RWPE1 (cell line): ENCODE measurements around the gene GOSR1.
"Not testable (repeated sequence)": the region's sequence is repeated elsewhere in the genome, so short reads cannot be mapped to it uniquely, and the experiment has no call there.

Source experiments
- CTCF ChIA-PET: fragments of 350-600 bp; sonication (Branson Sonifier 250); formaldehyde crosslinking; extraction: SDS; loops from one replicate; lab custom pipeline; 2021; lab: Yijun Ruan, JAX
- POLR2A ChIA-PET: fragments of 400-600 bp; formaldehyde crosslinking; extraction: SDS; loops from one replicate; lab custom pipeline; 2020; ENCODE audit warnings: antibody characterized with exemption; ENCODE audit not compliant: low non-redundant PET; lab: Yijun Ruan, JAX
- DNase-seq: peaks from one replicate; pipeline ENCODE4 v3.0.0; 2012; ENCODE audit warnings: low spot score
- H3K27ac ChIP-seq: fragments of 450-650 bp; 2 replicates; pipeline ENCODE4 v1.5.1; 2017
- CTCF ChIP-seq: fragments of 450-650 bp; conservative IDR thresholded peaks from 2 replicates; pipeline ENCODE4 v1.5.1; 2017; ENCODE audit warnings: low read depth, mild to moderate bottlenecking

GOSR1 gene

GRCh38 chr17:30521766-30522165 is 44.6 kb downstream of the GOSR1 start:
- POLR2A ChIA-PET = no interaction called here
- no peak for TF ChIP-seq CTCF
- no peak for DNase-seq
- CTCF ChIA-PET = no interaction called here
- no peak overlapping the region for H3K27ac ChIP-seq

DNA sequence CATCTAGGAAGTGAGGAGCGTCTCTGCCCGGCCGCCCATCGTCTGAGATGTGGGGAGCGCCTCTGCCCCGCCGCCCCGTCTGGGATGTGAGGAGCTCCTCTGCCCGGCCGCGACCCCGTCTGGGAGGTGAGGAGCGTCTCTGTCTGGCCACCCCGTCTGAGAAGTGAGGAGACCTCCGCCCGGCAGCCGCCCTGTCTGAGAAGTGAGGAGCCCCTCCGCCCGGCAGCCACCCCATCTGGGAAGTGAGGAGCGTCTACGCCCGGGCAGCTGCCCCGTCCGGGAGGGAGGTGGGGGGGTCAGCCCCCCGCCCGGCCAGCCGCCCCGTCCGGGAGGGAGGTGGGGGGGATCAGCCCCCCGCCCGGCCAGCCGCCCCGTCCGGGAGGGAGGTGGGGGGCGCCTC is 46.0 kb downstream of the GOSR1 start:
- CTCF ChIA-PET = interaction anchor here (0.8 kb wide), 1 partner anchor 11 kb away, joined by 6 read pairs; no protein-coding TSS in a partner anchor

DNA sequence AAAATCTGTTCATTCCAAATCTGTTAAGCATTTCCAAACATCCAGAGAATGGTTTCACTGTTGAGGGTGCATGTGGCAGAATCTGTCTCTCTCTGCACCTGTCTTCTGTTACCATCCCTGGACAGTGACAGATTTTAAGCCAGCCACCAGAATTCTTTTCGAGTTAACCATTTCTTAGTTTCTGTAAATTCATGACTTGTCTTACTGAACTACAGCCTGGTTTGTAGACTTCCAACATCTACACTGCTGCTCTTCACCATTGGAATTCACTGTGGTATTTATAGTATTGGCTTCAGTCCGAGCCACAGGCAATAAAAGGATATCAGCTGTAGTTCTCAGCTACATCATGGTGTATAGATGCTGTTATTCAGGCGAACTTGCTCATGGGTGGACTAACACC is 47.6 kb downstream of the GOSR1 start:
- no peak for TF ChIP-seq CTCF
- no peak for DNase-seq
- ChIA-PET POLR2A (no interaction called here), CTCF (no interaction called here)
- H3K27ac ChIP-seq = no peak overlapping the region

More for the DNA sequence above, 46.0 kb downstream of the GOSR1 start:
- H3K27ac ChIP-seq, DNase-seq, POLR2A ChIA-PET: not testable (repeated sequence)

- no peak for DNase-seq
- TF ChIP-seq CTCF = no peak
- no peak overlapping the region for H3K27ac ChIP-seq
- ChIA-PET CTCF (interaction anchor here (0.7 kb wide), 1 partner anchor 50 kb away, joined by 3 read pairs; no protein-coding TSS in a partner anchor), POLR2A (no interaction called here)
Observed at GRCh38 chr17:30526401-30526800, 49.2 kb downstream of the GOSR1 start.

DNA sequence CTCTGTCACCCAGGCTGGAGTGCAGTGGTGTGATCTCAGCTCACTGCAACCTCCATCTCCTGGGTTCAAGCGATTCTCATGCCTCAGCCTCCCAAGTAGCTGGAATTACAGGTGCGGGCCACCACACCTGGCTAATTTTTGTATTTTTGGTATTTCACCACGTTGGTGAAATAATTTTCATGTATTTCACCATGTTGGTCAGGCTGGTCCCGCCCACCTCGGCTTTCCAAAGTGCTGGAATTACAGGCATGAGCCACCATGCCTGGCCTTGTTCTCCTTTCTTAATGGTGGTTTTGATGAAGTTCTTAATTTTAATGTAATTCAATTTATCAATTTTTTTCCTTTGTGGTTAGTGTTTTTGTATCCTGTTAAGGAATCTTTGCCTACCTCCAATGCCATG is 51.5 kb downstream of the GOSR1 start:
- H3K27ac ChIP-seq, DNase-seq: not testable (repeated sequence)
- POLR2A ChIA-PET = interaction anchor here (0.7 kb wide), 1 partner anchor 1823 kb away, joined by 7 read pairs; no protein-coding TSS in a partner anchor
- CTCF ChIA-PET = interaction anchor here (0.7 kb wide), 1 partner anchor 12 kb away, joined by 6 read pairs; no protein-coding TSS in a partner anchor

- ChIA-PET CTCF (no interaction called here), POLR2A (no interaction called here)
- TF ChIP-seq CTCF = no peak
- H3K27ac ChIP-seq = no peak overlapping the region
- no peak for DNase-seq
Observed at GRCh38 chr17:30530346-30531025, 53.3 kb downstream of the GOSR1 start.

GRCh38 chr17:30532871-30533270 is 55.7 kb downstream of the GOSR1 start:
- H3K27ac ChIP-seq = no peak overlapping the region
- CTCF ChIA-PET = no interaction called here
- no peak for DNase-seq
- POLR2A ChIA-PET = no interaction called here
- no peak for TF ChIP-seq CTCF
